NOMO-1 treated with DMSO at 0.1 percent for 48 hours (cell line): ENCODE measurements around the gene TCF7L2.

Experiments
- DNase-seq: peaks from one replicate; lab custom pipeline; 2025; ENCODE audit not compliant: unreplicated experiment; lab: John Stamatoyannopoulos, UW

Gene TCF7L2

DNA sequence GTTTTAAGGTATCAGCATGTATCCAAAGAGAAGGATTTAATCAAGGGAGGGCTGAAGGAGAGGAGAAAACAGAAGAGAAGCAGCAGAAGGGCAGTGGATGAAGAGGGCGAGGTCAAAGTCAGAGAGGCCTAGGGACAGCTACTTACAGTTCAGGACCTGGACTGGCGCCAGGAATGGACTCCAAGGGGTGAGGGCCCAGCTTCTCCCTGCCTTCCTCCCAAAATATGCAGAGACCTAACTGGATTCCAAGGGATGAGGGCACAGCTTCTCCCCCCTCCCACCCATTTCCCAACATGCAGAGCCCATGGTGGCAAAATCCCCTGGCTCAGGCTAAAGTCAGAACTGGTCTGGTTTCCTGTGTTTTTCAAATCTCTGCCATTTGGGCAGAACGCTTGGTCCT, 3.4 kb upstream of the TCF7L2 start:
- no peak for DNase-seq

DNA sequence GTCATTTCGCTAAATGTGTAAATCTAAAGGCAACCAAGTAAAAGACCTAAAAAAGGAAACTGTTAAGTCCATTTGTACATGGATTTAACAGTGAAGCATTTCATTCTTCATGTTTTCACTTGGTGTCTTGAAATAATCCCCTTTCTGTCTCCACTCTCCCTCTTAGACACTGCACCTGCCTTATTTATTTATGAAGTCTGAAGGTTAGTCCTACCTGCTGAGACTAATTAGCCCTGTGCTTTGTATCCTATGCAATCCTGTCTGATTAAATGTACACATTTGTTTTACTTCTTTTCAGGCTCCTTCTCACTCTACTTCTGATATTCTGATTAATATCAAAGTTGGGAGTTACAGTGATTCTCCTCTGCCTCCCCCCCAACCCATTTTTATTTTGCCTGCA, 1.9 kb upstream of the TCF7L2 start:
- DNase-seq, result no peak

DNA sequence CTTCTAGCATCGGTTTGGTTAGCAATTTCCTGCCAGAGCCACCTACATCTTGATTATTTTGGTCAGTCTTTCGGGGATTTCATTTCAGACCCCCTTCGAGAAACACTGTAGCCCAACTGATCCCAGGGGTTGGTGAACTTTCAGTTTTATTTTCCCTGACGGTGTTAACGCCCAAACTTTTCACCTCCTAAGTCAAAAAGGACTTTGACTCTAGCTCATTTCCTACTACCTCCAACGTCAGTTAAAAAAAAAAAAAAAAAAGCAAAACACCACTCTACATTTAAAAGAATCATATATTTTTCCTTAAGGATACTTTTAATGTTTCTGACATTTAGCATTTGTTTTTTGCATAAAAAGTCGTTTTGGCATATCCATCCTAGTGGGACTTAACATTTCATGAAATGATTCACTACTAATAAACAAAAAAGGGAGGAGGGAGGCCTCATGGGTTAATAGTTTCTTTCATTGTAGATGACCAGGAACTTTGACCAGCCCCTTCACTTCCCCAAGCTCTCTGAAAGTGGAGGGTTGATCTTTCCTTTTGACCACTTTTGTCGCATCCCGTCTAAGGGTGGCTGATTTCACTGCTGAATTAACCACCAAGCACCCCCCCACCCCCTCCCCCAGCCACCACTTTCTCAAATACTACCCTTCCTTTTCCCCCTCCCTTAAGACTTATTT, 764 bp upstream of the TCF7L2 start:
- peak; percentile 29 for DNase-seq

DNA sequence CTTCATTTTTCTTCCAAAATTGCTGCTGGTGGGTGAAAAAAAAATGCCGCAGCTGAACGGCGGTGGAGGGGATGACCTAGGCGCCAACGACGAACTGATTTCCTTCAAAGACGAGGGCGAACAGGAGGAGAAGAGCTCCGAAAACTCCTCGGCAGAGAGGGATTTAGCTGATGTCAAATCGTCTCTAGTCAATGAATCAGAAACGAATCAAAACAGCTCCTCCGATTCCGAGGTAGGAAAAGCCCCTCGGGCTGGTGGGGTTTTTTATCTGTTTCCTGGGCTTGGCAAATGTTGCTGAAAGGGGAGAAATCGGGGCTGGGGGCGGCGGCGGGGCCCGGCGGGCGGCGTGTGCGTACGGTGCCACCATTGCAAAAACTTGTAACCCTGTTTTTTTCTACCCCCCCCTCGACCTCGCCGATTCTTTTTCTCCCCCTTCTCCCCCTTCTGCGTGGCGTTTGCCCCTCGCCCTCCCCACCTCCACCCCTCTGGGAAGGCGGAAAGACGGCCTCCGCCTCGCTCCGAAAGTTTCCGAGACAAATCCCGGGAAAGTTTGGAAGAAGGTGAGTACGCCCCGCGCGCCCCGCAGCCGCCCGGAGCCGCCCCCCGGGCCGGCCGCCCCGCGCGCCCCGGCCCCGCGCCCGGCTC, 789 bp downstream of the TCF7L2 start:
- peak; percentile 50 for DNase-seq

DNA sequence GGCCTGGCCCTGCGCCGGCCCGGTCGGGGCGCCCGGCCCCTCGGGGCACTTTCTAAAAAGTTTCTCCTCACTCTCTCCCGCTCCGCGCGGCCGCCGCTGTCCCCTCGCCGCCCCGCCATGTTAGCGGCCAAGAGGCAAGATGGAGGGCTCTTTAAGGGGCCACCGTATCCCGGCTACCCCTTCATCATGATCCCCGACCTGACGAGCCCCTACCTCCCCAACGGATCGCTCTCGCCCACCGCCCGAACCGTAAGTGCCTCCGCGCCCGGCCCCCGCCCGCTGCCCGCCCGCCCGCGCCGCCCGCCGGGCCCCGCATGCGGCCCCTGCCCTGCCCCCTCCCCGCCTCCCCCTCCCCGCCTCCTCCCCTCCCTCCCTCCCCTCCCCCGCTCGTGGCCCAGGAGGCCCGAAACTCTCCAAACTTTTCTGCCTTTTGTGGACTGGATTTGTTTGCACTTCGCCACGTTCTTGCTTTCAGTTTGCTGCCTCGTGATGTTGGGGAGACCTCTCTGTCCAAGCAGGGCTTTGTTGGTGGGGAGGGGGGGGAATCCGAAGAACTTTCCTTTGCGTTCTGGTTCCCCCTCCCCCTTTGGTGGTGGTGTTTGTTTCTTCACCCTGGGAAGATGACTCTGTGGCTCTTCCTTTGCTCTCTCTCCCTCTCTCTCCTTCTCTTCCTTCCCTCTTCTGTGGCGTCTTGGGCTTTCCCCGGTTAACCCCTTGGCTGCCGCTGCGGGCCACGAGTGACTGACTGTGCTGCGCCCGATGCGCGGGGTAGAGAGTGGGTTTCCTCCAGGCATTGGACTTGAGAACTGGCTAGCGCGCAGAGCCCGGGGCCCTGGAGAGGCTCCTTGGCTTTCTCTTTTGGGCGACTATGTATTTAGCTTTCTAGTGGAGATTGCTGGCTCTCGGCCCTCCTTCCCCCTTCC, 1.6 kb downstream of the TCF7L2 start:
- DNase-seq, result peak; percentile 53

DNA sequence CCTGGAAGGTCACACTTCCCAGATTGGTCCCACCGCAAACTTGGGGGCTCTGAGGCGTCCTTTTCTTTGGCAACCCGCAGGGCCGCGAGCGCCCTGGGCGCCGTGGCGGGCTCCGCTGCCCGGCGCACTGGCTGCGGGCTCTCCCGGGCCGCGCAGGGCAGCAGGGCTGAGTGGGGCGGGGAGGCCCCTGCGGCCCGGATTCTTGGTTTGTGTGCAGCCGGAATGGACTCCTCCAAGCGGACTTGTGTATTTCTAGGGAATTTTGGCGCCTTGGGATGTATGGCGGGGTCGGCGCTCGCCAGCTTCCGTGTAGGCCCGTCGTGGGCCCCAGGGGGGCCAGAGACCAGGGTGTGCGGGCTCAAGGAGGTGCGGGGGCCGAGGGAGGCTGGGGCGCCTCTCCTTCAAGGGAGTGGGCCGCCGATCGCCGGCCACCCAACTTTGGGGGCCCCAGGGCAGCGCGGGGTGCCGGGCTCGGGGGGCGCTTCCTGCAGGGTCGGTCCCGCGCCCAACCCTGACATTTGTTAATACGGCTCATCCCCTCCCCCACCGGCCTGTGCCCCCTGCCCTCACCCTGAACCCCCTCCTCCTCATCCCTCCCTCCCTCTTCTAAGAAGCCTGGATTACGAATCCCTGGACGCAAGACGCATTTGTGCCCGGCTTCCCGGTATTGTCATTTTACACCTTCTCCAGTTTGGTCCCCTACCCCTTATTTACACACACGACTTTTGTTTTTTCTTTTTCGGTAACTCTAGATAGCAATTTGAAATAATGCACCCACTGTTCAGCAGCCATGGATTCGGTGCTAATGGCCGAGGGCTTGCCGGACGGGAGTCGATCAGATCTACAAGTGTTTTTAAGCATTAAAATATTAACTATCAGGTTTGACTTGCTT, 2.5 kb downstream of the TCF7L2 start:
- no peak for DNase-seq

DNA sequence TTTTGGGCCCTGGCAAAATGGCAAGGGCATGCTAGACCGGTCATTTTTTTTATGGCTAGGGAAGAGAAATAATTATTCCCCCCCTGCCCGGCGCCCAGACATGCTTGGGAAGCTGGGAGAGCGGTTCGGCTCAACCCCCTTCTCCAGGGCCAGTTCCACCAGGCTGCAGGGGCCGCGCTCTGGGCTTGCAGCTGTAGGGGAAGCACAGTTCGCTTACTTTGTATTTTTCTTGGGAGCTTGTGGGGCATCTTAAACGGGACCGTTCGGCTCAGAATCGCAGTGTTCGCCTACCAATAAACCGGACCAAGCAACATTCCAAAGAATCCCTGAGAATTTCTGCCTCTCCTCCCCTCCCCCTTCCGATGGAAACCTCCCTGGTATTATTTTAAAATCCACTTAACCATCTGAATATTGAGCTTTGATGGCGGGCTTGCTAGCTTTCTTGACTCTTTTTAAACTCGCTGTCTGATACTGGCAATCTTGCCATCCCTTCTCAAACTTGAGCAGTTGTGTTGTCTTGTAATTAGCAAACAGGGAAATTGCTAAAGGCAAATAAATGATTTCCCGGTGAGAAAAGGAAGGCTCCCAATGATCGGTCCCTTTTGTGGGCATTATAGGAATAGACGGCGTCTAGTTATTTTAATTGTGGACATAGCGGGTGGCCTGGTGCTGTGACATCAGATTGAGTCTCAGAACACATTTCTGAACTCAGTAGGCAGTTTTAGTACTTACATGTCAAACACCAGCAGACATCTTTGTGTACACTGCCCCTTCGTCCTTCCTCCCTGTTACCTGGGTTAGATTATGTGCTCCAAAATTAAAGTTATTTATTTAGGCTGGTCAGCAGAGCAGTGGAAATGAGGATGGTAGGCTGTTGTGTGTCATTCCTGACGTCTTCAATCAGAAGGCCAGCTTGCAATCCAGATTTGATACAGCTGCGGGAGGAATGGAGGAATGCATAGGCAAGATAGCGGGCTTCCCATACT, 3.4 kb downstream of the TCF7L2 start:
- DNase-seq, result no peak

DNA sequence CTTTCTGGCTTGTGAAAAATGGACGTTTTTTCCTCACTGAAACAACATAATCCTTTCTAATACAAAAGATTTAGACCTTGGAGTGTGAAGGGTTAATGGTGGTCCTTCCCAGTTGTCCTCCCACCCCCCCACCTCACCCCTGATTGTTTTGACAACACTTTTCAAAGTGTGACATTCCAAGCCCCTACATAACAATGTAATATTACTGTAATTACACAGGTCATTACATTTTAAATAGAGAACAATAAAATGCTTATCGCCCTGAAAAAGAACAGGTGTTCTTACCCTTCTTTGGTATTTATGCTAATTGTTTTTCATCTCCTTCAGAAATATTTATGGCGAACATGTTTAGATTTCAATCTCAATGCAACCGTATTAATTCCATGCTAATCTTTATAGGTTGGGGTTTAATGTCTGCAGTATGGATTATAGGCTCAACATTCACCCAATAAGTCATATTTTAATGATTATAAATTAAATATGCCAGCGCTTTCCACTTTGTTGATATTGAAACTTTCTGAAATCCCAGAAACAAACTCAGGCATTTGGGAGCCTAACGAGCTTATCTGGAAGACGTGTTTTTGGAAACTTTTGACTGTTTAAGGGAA, 5.0 kb downstream of the TCF7L2 start:
- DNase-seq, result no peak

DNA sequence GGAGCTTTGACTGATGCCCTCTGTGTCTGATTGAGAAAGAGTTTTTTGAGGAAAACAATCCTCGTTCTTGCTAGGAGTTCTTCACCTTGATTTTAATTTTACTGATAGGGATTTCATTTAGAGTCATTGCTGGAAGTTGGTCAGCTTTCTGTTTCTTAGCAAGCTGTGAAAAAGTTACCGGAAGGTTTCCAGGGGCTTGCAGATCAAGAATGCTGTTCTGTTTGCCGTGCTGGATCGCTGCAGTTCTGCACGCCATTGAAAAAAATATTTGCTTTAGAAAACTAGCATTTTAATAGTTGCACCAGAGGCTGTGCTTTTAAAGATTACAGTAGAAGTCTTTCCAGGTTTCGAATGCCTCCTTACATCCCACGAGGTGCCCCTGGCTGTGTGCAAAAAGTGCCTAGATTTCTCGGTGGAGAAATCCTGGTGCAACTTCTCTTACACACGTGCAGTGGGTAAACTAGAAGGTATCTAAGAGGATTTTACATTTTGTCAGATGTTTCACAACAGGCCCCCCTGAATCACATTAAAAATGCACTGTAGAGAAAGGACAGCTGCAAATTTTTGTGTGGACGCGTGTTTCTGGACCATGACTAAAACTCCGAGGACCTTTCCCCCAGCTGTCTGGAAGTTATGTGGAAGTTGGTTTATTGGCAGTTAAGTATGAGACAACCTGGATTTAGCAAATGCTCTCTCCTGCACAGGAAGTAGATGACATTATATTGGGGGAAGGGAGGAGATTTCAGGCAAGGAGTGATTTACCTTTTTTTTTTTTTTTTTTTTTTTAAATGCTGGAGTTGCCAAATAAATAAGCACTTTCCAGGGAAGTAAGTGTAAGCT, 5.8 kb downstream of the TCF7L2 start:
- peak; percentile 25 for DNase-seq

DNA sequence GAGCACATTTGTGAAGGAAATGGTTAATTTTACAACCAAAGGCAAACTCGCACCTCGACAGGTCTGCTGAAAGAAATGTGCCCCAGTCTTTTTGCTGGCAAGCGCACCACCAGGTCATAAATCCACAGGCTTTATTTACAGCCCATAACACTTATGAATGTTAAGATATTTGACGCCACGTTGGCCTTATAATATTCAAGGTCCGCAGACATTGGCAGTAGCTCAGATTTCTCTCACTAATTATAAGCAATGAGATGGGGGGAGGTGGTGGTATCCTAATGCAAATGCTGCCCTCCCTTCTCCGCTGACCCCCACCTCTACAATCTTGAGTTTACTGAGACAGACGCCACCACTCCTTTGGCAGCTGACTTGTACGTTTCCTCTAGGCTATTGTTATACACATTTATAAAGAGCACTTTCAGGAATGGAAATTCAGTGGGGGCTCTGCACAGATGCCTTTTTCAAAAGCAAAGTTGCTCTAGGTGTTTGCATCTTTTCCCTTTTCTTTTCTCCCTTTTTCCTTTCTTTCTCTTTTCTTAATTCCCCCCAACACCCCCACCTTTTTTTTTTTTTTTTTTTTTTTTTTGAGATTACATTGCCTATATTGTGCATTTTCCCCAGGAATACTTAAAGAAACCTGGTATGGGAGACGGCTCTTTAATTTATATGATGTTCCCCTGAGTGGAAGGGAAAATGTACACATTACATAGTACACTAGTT, 6.7 kb downstream of the TCF7L2 start:
- DNase-seq, result no peak

DNA sequence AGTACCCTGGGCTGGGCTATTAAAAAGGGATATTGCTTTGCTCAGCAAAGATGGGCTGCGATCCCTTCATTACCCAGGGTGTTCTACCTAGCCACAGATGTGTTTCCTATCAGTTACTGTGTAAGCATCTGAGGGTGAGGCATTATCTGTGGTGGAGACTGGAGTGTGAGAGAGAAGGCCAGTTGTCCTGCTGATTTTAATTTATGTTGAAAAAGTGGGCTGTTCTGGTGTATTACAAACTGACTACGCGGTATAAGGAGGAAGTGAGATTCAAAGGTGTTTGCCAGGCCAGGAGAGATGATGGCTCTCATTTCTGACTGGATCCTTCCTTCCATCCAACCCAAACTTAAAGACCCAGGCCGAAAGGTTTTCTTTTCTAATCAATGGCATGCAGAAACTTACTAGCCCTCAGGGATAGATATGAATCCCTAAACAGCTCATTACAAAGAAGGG, 7.6 kb downstream of the TCF7L2 start:
- peak; percentile 23 for DNase-seq

DNA sequence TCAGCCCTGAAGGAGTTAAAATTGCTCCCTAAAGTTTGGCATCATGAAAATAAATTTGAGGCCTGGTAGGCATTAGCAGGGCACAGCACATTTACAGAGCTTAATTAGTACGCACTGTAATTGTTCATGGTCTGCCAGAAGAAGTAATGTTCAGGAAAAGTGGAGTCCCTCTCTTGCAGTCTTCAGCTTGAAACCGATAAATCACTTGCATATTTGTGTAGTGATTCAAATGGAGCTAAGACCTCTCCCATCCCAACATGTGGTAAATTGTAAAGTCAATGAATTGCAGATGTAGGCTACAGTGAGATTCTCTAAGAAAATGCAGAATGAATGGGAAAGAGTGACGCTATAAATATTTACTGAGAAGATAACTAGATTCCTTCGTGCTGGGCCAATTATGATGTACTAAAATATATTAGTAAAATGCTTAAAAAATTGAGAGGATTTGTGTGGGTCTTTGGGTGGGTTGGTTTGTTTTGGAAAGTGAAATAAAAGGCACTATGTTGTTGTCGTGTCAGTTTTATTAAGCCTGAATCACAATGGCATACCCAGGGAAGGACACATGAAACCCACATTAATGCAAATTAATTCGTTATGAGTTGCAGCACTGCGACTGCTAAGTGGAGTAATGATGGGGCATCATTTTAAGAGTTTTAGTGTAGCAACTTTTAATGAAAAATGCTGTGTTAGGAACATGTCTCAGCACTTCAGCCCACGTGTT, 8.4 kb downstream of the TCF7L2 start:
- DNase-seq, result no peak

DNA sequence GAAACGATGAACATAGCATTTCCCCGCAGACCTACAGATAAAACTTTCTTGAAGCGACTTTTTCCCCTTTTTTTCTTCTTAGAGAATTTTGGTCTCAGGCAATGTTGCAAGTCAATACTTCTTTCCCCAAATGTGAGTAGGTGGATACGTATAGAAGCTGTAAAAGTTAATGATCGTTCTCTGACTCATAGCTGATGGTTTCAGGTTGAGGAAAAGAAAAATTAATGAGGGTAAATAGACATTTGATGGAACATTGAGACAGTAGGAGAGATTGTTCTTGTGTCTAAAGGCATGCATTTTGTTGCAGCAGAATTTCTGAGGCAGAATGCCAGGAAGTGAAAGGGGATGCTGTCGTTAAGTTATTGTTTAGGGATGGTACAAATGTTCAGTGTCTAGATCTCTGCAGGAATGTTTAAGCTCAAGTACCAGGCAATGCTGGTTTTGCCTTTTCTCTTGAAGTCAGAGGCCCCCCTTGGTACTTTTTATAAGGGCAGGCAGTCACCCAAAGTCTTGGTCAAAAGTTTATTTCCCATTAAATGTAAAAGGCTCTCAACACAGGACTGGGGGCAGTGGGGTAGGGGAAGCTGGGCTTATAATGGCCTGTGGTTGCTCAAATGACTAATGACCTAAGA, 9.3 kb downstream of the TCF7L2 start:
- DNase-seq, result peak; percentile 51

DNA sequence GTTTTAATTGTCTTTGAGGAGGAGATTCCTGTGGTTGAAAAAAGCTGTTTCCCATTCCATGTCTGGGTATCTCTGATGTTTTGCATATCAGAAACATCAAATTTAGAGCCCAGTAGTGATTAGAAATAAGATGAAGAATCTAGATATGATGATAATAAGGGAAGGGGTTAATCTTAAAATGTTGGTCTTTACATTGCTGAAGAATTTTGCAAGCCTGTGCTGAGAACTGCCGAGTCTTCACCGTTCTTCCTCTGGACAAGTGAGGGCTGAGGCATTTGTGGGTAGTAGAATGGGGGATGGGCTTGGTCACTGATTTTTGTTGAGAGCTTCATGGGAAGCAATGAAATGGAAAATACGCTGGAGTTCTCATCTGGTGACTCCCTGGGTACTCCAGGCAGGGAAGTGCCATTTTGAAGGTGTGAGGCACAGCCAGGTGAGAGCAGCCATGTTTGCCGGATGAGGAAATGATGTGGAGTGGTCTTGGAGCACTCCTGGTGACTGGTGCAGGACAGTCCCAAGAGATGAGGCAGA, 10.2 kb downstream of the TCF7L2 start:
- DNase-seq, result no peak

DNA sequence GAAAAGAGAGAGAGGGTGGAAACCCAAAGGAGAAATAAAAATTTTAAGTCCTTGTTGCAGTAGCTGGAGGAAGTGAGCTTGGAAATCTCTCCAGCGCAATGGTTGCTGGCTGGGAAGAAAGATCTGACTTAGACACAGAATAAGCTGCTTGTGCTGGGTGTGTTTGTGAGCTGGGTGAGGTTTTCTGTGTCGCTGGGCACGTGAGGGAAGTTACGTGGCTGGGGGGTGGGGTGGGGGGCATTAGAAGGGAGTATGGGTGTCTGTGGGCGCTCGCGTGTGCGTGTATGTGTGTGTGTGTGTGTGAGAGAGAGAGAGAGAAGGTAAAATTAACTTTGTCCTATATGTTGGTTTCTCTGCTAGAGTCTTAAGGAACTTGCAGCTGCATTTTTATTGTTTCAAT, 11.6 kb downstream of the TCF7L2 start:
- no peak for DNase-seq

DNA sequence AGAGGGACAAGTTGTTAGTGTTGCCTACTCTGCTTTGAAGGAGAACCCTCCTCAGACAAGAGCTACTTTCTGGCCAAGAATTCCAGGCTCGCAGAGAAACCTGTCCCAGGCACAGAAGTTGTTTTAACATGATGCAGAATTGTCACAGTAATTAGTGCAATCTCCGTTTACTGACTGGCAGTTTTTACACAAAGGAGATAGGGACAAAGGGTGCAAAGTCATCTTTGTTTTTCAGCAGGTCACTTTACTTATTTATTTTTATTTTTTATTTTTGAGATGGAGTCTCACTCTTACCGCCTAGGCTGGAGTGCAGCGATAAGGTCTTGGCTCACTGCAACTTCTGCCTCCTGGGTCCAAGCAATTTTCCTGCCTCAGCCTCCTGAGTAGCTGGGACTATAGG, 12.3 kb downstream of the TCF7L2 start:
- DNase-seq, result no peak
